ENCODE results near the gene TTC36.

DNA sequence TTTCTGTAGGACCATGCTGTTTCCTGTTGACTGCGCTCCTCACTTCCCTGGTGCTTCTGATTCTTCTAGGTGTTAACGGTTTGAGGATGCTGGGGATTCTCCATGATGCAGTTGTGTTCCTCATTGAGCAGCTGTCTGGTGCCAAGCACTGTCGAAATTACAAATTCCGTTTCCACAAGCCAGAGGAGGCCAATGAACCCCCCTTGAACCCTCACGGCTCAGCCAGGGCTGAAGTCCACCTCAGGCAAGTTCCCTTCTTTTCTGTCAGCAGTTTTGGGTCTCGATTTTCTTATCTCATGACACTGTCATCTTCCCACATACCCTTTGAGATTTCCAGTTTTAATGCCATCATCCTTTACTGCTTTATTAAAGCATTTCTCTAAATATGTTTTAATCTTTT, 7.7 kb upstream of the TTC36 start:
- TF ChIP-seq CTCF (conservative IDR thresholded peaks at IDR 0.05; ENCODE audit: low read length) (no peak), EZH2phosphoT487 (IDR thresholded peaks at IDR 0.05; ENCODE audit: borderline replicate concordance) (no peak)

Measured in Loucy (cell line).